ENCODE results near the gene CSMD2. TPM values are rescaled to one million over a fixed set of nuclear protein-coding genes. Genes with fewer than 3 reads are reported as not detected.

CSMD2 gene
- total RNA-seq, 1 donor from 2014 or later, result not detected

GRCh38 chr1:33572387-33572786 lies 592.6 kb downstream of the CSMD2 start:
- no peak for DNase-seq
- H3K27me3 Mint-ChIP-seq, result peaks cover 2% of the 10 kb centered on the region
- no peak overlapping the region for H3K4me3 Mint-ChIP-seq
- intact Hi-C loops (cut with micrococcal nuclease), result no loop called here
- H3K9me3 Mint-ChIP-seq, result no peaks in the 10 kb centered on the region
- H3K4me1 Mint-ChIP-seq, result no peaks in the 10 kb centered on the region
- no peaks in the 10 kb centered on the region for H3K36me3 Mint-ChIP-seq (ENCODE audit: low read depth)
- H3K27ac Mint-ChIP-seq, result no peak overlapping the region

GRCh38 chr1:33569331-33569730 lies 595.7 kb downstream of the CSMD2 start:
- no peak for DNase-seq
- Mint-ChIP-seq H3K9me3 (no peaks in the 10 kb centered on the region), H3K27me3 (peaks cover 8% of the 10 kb centered on the region), H3K4me3 (no peak overlapping the region), H3K4me1 (no peaks in the 10 kb centered on the region), H3K27ac (no peak overlapping the region), H3K36me3 (ENCODE audit: low read depth) (no peaks in the 10 kb centered on the region)
- intact Hi-C loops (cut with micrococcal nuclease), result no loop called here

GRCh38 chr1:33563699-33564098 lies 601.3 kb downstream of the CSMD2 start:
- H3K27me3 Mint-ChIP-seq, result peaks cover 12% of the 10 kb centered on the region
- intact Hi-C loops (cut with micrococcal nuclease), result no loop called here
- no peak overlapping the region for H3K4me3 Mint-ChIP-seq
- no peaks in the 10 kb centered on the region for H3K4me1 Mint-ChIP-seq
- no peak overlapping the region for H3K27ac Mint-ChIP-seq
- no peaks in the 10 kb centered on the region for H3K36me3 Mint-ChIP-seq (ENCODE audit: low read depth)
- DNase-seq, result no peak
- no peaks in the 10 kb centered on the region for H3K9me3 Mint-ChIP-seq

- H3K27me3 Mint-ChIP-seq, result peaks cover 12% of the 10 kb centered on the region
- H3K4me3 Mint-ChIP-seq, result no peak overlapping the region
- no peaks in the 10 kb centered on the region for H3K36me3 Mint-ChIP-seq (ENCODE audit: low read depth)
- intact Hi-C loops (cut with micrococcal nuclease), result no loop called here
- no peaks in the 10 kb centered on the region for H3K4me1 Mint-ChIP-seq
- DNase-seq, result no peak
- H3K27ac Mint-ChIP-seq, result no peak overlapping the region
- H3K9me3 Mint-ChIP-seq, result no peaks in the 10 kb centered on the region
These were observed 602.5 kb downstream of the CSMD2 start for GRCh38 chr1:33562563-33562962.

GRCh38 chr1:33561576-33561975 lies 603.5 kb downstream of the CSMD2 start:
- no peak for DNase-seq
- Mint-ChIP-seq H3K4me3 (no peak overlapping the region), H3K9me3 (no peaks in the 10 kb centered on the region), H3K27me3 (peaks cover 12% of the 10 kb centered on the region), H3K36me3 (ENCODE audit: low read depth) (no peaks in the 10 kb centered on the region), H3K4me1 (no peaks in the 10 kb centered on the region), H3K27ac (no peak overlapping the region)
- intact Hi-C loops (cut with micrococcal nuclease), result no loop called here

- Mint-ChIP-seq H3K4me1 (no peaks in the 10 kb centered on the region), H3K27me3 (peaks cover 9% of the 10 kb centered on the region), H3K36me3 (ENCODE audit: low read depth) (no peaks in the 10 kb centered on the region), H3K9me3 (no peaks in the 10 kb centered on the region), H3K27ac (no peak overlapping the region), H3K4me3 (no peak overlapping the region)
- no peak for DNase-seq
- intact Hi-C loops (cut with micrococcal nuclease), result no loop called here
These were observed 604.4 kb downstream of the CSMD2 start for GRCh38 chr1:33560680-33561079.

GRCh38 chr1:33548721-33549120 lies 616.3 kb downstream of the CSMD2 start:
- Mint-ChIP-seq H3K4me3 (no peak overlapping the region), H3K27me3 (no peaks in the 10 kb centered on the region), H3K27ac (no peak overlapping the region), H3K4me1 (no peaks in the 10 kb centered on the region), H3K36me3 (ENCODE audit: low read depth) (no peaks in the 10 kb centered on the region), H3K9me3 (peaks cover 6% of the 10 kb centered on the region)
- intact Hi-C loops (cut with micrococcal nuclease), result no loop called here
- DNase-seq, result no peak

GRCh38 chr1:33548319-33548718 lies 616.7 kb downstream of the CSMD2 start:
- Mint-ChIP-seq H3K4me3 (no peak overlapping the region), H3K9me3 (peaks cover 6% of the 10 kb centered on the region), H3K4me1 (no peaks in the 10 kb centered on the region), H3K27ac (no peak overlapping the region), H3K36me3 (ENCODE audit: low read depth) (no peaks in the 10 kb centered on the region), H3K27me3 (no peaks in the 10 kb centered on the region)
- DNase-seq, result no peak
- intact Hi-C loops (cut with micrococcal nuclease), result no loop called here

- Mint-ChIP-seq H3K4me3 (no peak overlapping the region), H3K27ac (no peak overlapping the region), H3K36me3 (ENCODE audit: low read depth) (no peaks in the 10 kb centered on the region), H3K9me3 (peaks cover 6% of the 10 kb centered on the region), H3K27me3 (no peaks in the 10 kb centered on the region), H3K4me1 (no peaks in the 10 kb centered on the region)
- DNase-seq, result no peak
- intact Hi-C loops (cut with micrococcal nuclease), result no loop called here
These were observed 617.5 kb downstream of the CSMD2 start for GRCh38 chr1:33547576-33547975.

GRCh38 chr1:33541966-33542365 lies 623.1 kb downstream of the CSMD2 start:
- Mint-ChIP-seq H3K27me3 (no peaks in the 10 kb centered on the region), H3K4me1 (peaks cover 2% of the 10 kb centered on the region), H3K9me3 (no peaks in the 10 kb centered on the region), H3K4me3 (no peak overlapping the region), H3K36me3 (ENCODE audit: low read depth) (no peaks in the 10 kb centered on the region), H3K27ac (no peak overlapping the region)
- DNase-seq, result no peak
- intact Hi-C loops (cut with micrococcal nuclease), result no loop called here

GRCh38 chr1:33537885-33538284 lies 627.1 kb downstream of the CSMD2 start:
- Mint-ChIP-seq H3K27ac (no peak overlapping the region), H3K4me3 (no peak overlapping the region), H3K27me3 (no peaks in the 10 kb centered on the region), H3K4me1 (peaks cover 2% of the 10 kb centered on the region), H3K36me3 (ENCODE audit: low read depth) (no peaks in the 10 kb centered on the region), H3K9me3 (no peaks in the 10 kb centered on the region)
- DNase-seq, result no peak
- intact Hi-C loops (cut with micrococcal nuclease), result no loop called here

GRCh38 chr1:33535334-33535733 lies 629.7 kb downstream of the CSMD2 start:
- intact Hi-C loops (cut with micrococcal nuclease), result no loop called here
- no peak for DNase-seq
- H3K27ac Mint-ChIP-seq, result no peak overlapping the region
- peaks cover 2% of the 10 kb centered on the region for H3K4me1 Mint-ChIP-seq
- no peaks in the 10 kb centered on the region for H3K27me3 Mint-ChIP-seq
- no peak overlapping the region for H3K4me3 Mint-ChIP-seq
- no peaks in the 10 kb centered on the region for H3K9me3 Mint-ChIP-seq
- no peaks in the 10 kb centered on the region for H3K36me3 Mint-ChIP-seq (ENCODE audit: low read depth)

- Mint-ChIP-seq H3K4me3 (no peak overlapping the region), H3K27ac (no peak overlapping the region), H3K36me3 (ENCODE audit: low read depth) (no peaks in the 10 kb centered on the region), H3K9me3 (no peaks in the 10 kb centered on the region), H3K4me1 (no peaks in the 10 kb centered on the region), H3K27me3 (peaks cover 5% of the 10 kb centered on the region)
- intact Hi-C loops (cut with micrococcal nuclease), result no loop called here
- DNase-seq, result no peak
These were observed 632.1 kb downstream of the CSMD2 start for GRCh38 chr1:33532936-33533335.

- no peak for DNase-seq
- Mint-ChIP-seq H3K36me3 (ENCODE audit: low read depth) (no peaks in the 10 kb centered on the region), H3K27ac (no peak overlapping the region), H3K4me3 (no peak overlapping the region), H3K4me1 (no peaks in the 10 kb centered on the region), H3K27me3 (peaks cover 5% of the 10 kb centered on the region), H3K9me3 (no peaks in the 10 kb centered on the region)
- intact Hi-C loops (cut with micrococcal nuclease), result no loop called here
These were observed 632.8 kb downstream of the CSMD2 start for GRCh38 chr1:33532250-33532649.

- Mint-ChIP-seq H3K27me3 (peaks cover 8% of the 10 kb centered on the region), H3K4me1 (no peaks in the 10 kb centered on the region), H3K27ac (no peak overlapping the region), H3K9me3 (no peaks in the 10 kb centered on the region), H3K4me3 (no peak overlapping the region), H3K36me3 (ENCODE audit: low read depth) (no peaks in the 10 kb centered on the region)
- intact Hi-C loops (cut with micrococcal nuclease), result no loop called here
- no peak for DNase-seq
These were observed 635.1 kb downstream of the CSMD2 start for GRCh38 chr1:33529957-33530356.
